Hepatocyte (in vitro differentiated cells): ENCODE results near the gene TM4SF20. TPM values are rescaled to one million over a fixed set of nuclear protein-coding genes. Genes with fewer than 3 reads are reported as not detected.

ENCODE experiments used
- DNase-seq: peaks from one replicate; pipeline ENCODE4 v3.0.0-alpha.2; 2016; ENCODE audit warnings: low spot score
- H2AFZ ChIP-seq: fragments of 200-600 bp; sonication (generic); 2 replicates; pipeline ENCODE4 v1.6.0; 2016; ENCODE audit warnings: antibody characterized with exemption, mild to moderate bottlenecking
- H3K27ac ChIP-seq: fragments of 200-600 bp; sonication (generic); 2 replicates; pipeline ENCODE4 v1.5.1; 2016; ENCODE audit warnings: mild to moderate bottlenecking
- H3K27me3 ChIP-seq: fragments of 200-600 bp; sonication (generic); 2 replicates; pipeline ENCODE4 v1.6.1; 2016
- H3K36me3 ChIP-seq: fragments of 200-600 bp; sonication (generic); replicated peaks from 2 replicates; pipeline ENCODE4 v1.5.1; 2016; ENCODE audit warnings: low read depth; ENCODE audit not compliant: insufficient read depth
- H3K4me1 ChIP-seq: fragments of 200-600 bp; sonication (generic); 2 replicates; pipeline ENCODE4 v1.5.1; 2016; ENCODE audit warnings: mild to moderate bottlenecking, moderate library complexity; ENCODE audit not compliant: insufficient read depth
- H3K4me2 ChIP-seq: fragments of 200-600 bp; sonication (generic); 2 replicates; pipeline ENCODE4 v1.6.0; 2016
- H3K4me3 ChIP-seq: fragments of 200-600 bp; sonication (generic); 2 replicates; pipeline ENCODE4 v1.5.1; 2016; ENCODE audit warnings: mild to moderate bottlenecking
- H3K79me2 ChIP-seq: fragments of 200-600 bp; sonication (generic); 2 replicates; pipeline ENCODE4 v1.6.0; 2017; ENCODE audit warnings: mild to moderate bottlenecking
- H3K9me2 ChIP-seq: fragments of 200-600 bp; sonication (generic); replicated peaks from 2 replicates; pipeline ENCODE4 v1.6.0; 2017; ENCODE audit warnings: mild to moderate bottlenecking; ENCODE audit not compliant: insufficient read depth
- H3K9me3 ChIP-seq: fragments of 200-600 bp; sonication (generic); 2 replicates; pipeline ENCODE4 v1.5.1; 2016; ENCODE audit warnings: low read depth, mild to moderate bottlenecking
- H4K20me1 ChIP-seq: fragments of 200-600 bp; sonication (generic); 2 replicates; pipeline ENCODE4 v1.6.0; 2016; ENCODE audit warnings: mild to moderate bottlenecking; ENCODE audit not compliant: insufficient read depth, poor library complexity, severe bottlenecking
- CTCF ChIP-seq: fragments of 200-600 bp; sonication (generic); IDR thresholded peaks from 2 replicates; pipeline ENCODE4 v1.5.1; 2016; ENCODE audit warnings: antibody characterized with exemption, mild to moderate bottlenecking; ENCODE audit not compliant: poor library complexity
- EZH2 ChIP-seq: fragments of 200-600 bp; sonication (generic); IDR thresholded peaks from 2 replicates; pipeline ENCODE4 v1.6.1; 2016; ENCODE audit warnings: antibody characterized with exemption, mild to moderate bottlenecking, borderline replicate concordance
- EZH2phosphoT487 ChIP-seq: fragments of 200-600 bp; sonication (generic); IDR thresholded peaks from one replicate; pipeline ENCODE4 v1.6.1; 2018; ENCODE audit warnings: antibody characterized with exemption, mild to moderate bottlenecking, low read depth, moderate library complexity; ENCODE audit not compliant: unreplicated experiment, severe bottlenecking
- WGBS: methylation state at CpG from one replicate; pipeline ENCODE4 v1.1.6; 2016; ENCODE audit warnings: low lambda C conversion rate; ENCODE audit errors: missing lambda C conversion rate; 5-methylcytosine and 5-hydroxymethylcytosine counted together
- polyA plus RNA-seq: library from polyadenylated mRNA; unstranded; fragments of >200 nt; fragmentation: Nextera tagmentation; extraction: Ambion mirVana; gene quantifications from 2 replicates; pipeline ENCODE4 v1.2.1, GENCODE V29; 2016
- total RNA-seq: library from RNA; depleted of rRNA; stranded (reverse); fragments of >200 nt; gene quantifications from 2 replicates; pipeline ENCODE4 v1.2.3, GENCODE V29; 2014

The TM4SF20 gene
- total and polyA plus RNA-seq, 2 experiments from 2014 or later = 14.2 to 46.6 TPM

GRCh38 chr2:227374158-227374557 lies 4.9 kb downstream of the TM4SF20 start:
- no peaks in the 10 kb centered on the region for H3K36me3 ChIP-seq
- TF ChIP-seq EZH2phosphoT487 = no peak
- no peak for TF ChIP-seq EZH2
- no peak for TF ChIP-seq CTCF
- no peak overlapping the region for H3K4me2 ChIP-seq
- H3K9me2 ChIP-seq = no peaks in the 10 kb centered on the region
- no peaks in the 10 kb centered on the region for H3K27me3 ChIP-seq
- H3K9me3 ChIP-seq = no peaks in the 10 kb centered on the region
- H4K20me1 ChIP-seq = no peaks in the 10 kb centered on the region
- H3K4me1 ChIP-seq = peaks cover 12% of the 10 kb centered on the region
- H3K27ac ChIP-seq = no peak overlapping the region
- no peak for DNase-seq
- H2AFZ ChIP-seq = no peak overlapping the region
- H3K4me3 ChIP-seq = no peak overlapping the region
- H3K79me2 ChIP-seq = no peaks in the 10 kb centered on the region
- 86% methylated on average over 6 of the region's 6 CpGs for WGBS

- H3K9me2 ChIP-seq = no peaks in the 10 kb centered on the region
- no peak for DNase-seq
- H3K4me1 ChIP-seq = peaks cover 7% of the 10 kb centered on the region
- H3K27ac ChIP-seq = no peak overlapping the region
- H3K27me3 ChIP-seq = no peaks in the 10 kb centered on the region
- no peak overlapping the region for H3K4me2 ChIP-seq
- H3K9me3 ChIP-seq = no peaks in the 10 kb centered on the region
- no peak overlapping the region for H3K4me3 ChIP-seq
- 92% methylated on average over 10 of the region's 10 CpGs for WGBS
- no peaks in the 10 kb centered on the region for H3K36me3 ChIP-seq
- no peaks in the 10 kb centered on the region for H4K20me1 ChIP-seq
- no peak overlapping the region for H2AFZ ChIP-seq
- no peaks in the 10 kb centered on the region for H3K79me2 ChIP-seq
- no peak for TF ChIP-seq CTCF
- no peak for TF ChIP-seq EZH2phosphoT487
- no peak for TF ChIP-seq EZH2
Measured at GRCh38 chr2:227373389-227373788, 5.7 kb downstream of the TM4SF20 start.

- Histone ChIP-seq H3K27me3 (no peaks in the 10 kb centered on the region), H4K20me1 (no peaks in the 10 kb centered on the region), H3K36me3 (no peaks in the 10 kb centered on the region), H3K9me2 (no peaks in the 10 kb centered on the region), H3K4me1 (no peaks in the 10 kb centered on the region), H3K27ac (no peak overlapping the region), H3K9me3 (no peaks in the 10 kb centered on the region), H3K4me3 (no peak overlapping the region), H2AFZ (no peak overlapping the region), H3K79me2 (no peaks in the 10 kb centered on the region), H3K4me2 (no peak overlapping the region)
- WGBS = 82% methylated on average over 9 of the region's 9 CpGs
- TF ChIP-seq CTCF = no peak
- no peak for TF ChIP-seq EZH2phosphoT487
- TF ChIP-seq EZH2 = no peak
- no peak for DNase-seq
Measured at GRCh38 chr2:227370791-227371312, 8.3 kb downstream of the TM4SF20 start.

- no peak overlapping the region for H3K4me3 ChIP-seq
- no peaks in the 10 kb centered on the region for H3K27me3 ChIP-seq
- H3K9me3 ChIP-seq = no peaks in the 10 kb centered on the region
- TF ChIP-seq CTCF (no peak), EZH2 (no peak), EZH2phosphoT487 (no peak)
- H3K4me1 ChIP-seq = no peaks in the 10 kb centered on the region
- H3K9me2 ChIP-seq = no peaks in the 10 kb centered on the region
- no peak overlapping the region for H3K27ac ChIP-seq
- H3K36me3 ChIP-seq = no peaks in the 10 kb centered on the region
- H3K4me2 ChIP-seq = no peak overlapping the region
- H3K79me2 ChIP-seq = no peaks in the 10 kb centered on the region
- WGBS = 90% methylated on average over 8 of the region's 8 CpGs
- no peak for DNase-seq
- no peaks in the 10 kb centered on the region for H4K20me1 ChIP-seq
- no peak overlapping the region for H2AFZ ChIP-seq
Measured at GRCh38 chr2:227370092-227370491, 9.0 kb downstream of the TM4SF20 start.
